HG03469 (cell line): ENCODE results near the gene OR8A1.

ENCODE experiments used
- ATAC-seq: cut with Tn5 transposase; IDR thresholded peaks from one replicate; pipeline ENCODE4 v1.9.1; 2021; ENCODE audit warnings: mild to moderate bottlenecking, moderate library complexity, moderate number of reproducible peaks; ENCODE audit not compliant: unreplicated experiment

The OR8A1 gene

DNA sequence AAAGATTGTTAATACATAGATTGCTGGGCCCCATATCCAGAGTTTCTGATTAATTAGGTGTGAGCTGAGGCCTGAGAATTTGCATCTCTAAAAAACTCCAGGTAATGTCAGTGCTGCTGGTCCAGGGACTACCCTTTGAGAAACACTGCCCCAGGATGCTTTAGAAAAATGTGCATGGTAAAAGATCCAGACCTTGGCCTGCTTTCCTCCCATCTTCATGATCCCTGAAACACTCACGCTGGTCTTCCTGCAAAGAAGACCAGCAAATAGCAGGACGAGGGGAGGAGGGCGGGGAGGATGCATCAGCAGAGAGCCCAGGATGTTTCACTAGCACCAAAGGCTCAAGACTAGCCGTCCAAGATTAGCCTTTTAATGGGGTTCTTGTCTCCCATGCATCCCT is at the start of gene OR8A1:
TSS of gene OR8A1 (plus strand) at position 301 of the 400 bp plus-strand sequence. CDS start 123 bp downstream, outside the sequence.
- ATAC-seq: no peak

DNA sequence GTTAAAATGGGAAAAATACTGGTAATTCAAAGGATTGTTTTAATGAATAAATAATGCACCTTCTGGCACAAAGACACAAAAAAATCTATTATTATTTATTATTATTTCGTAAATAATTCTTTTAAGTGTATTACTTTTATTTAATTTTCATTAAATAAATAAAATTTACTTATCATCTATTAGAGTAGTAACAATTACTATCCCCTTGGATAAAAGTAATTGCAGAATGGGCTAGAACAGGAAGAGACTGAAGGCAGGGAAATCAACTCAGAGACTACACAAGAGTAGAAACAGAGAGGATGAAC is 49.3 kb upstream of the OR8A1 start:
- ATAC-seq: no peak

DNA sequence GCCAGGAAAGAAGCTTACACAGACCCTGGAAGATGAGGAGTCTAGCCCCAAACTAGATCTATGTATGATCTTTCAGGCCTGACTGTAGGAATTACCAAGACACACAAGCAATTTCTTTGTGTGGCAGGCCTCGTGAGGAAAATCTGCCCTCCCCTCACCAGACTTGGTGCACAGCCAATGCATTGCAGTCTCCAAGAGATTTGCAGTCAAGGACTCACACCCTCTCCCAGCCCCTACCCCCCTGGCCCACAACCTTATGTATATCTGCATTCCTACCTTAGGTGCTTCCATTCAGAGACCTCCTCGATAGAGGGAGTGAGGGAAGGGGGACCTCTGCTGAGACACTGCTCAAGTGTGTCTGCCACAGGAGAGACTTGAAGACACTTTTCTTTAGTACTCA is 36.2 kb upstream of the OR8A1 start:
- ATAC-seq: no peak

DNA sequence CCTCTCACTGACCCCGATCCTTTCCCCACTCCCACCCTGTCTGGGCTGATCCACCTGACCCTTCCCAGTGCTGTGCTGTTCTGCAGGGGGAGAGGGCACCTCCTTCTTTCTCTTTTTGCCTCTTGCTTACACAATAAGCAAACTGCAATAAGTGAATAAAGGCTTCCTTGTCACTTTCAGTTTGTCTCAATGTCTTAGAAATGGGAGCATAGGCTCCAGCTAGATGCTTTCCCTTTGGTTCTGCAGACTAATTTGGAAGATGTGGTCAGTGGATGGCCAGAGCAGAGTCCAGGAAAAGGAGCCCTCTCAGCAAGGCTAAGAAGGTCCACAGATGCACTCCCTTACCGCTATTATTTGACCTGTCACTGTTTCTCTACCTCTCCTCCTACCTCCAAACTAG is 35.7 kb upstream of the OR8A1 start:
- ATAC-seq: no peak

DNA sequence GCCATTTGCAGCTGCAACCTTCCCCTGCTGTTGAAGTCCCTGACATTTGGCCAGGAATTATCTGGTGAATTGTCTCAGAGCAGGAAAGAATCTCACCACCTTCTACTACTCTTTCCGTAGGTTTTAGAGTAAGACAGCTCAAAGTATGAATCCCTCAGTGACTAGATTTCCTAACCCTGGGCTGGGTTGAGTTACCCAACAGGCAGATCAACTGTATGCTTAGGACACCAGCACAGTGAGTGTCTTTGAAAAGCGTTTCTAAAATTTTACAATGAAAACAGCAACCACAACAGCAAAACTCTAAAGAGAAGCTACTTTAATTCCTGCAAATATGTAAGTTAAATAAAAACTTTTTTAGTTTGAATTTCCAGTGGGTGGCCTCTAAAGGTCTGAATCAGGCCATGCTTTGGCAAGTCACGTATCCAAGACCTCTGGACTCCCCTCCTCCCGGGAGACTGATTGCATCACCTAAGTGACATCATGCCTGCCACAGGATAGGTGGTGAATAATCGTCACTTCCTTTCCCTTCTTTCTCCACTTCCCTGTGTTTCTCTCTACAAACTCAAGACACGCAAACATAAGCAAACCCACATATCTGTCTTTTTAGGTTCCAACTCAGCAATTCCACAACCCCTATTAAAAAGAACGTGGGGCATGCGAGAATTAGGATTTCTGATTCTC is 34.1 kb upstream of the OR8A1 start:
- ATAC-seq: no peak

DNA sequence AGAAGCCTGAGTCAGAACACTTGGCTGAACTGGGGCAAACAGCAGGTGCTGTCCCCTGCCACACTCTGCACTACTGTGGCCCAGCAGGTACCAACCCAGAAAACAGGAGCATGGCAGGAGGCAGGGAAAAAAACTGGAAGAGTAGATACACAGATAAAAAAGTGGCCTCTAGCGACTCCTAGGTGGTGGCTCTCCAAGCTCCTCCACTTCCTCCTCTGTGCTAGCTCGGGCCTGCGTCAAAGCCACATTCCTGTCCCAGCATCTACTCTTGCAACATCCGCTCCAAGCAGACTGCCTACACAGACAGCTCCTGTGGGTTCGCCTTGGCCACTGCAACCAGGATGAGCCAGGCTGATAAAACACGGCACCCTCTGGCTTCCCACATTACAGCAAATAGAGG is 33.3 kb upstream of the OR8A1 start:
- no peak for ATAC-seq

DNA sequence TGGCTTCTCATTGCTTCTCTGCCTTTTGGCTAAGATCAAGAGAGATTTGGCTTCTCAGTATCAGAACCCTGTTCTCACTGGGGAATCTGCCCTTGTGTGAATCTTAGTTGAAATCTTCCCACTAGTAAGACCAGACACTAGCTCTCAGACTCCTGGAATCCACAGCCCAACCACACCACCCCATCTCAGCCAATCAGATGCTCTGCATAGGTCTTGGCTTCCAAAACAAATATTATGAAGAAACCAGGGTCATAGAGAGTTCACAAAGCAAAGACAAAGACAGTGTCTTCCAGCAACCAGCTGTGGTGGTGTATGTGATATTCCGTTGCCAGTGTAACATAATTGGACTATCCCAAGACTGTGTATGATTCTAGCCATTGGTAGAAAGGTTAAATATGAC is 31.8 kb upstream of the OR8A1 start:
- no peak for ATAC-seq

DNA sequence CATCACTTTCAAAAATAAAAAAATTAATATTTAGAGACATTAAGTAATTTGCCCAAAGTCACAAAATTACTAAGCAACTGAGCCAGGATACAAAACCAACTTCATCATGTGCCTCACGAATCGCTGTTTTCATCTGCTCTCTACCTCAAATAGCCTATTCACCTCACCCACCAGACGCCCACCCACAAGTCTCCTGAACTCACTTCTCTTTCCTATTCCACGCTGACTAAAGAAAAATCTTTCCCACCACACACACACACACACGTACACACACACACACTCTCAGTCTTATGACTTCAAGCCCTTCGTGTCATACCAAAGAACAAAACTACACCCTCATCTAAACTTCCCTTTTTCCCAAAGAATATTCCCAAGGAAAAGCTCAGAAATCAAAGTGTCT is 28.6 kb upstream of the OR8A1 start:
- ATAC-seq: no peak

DNA sequence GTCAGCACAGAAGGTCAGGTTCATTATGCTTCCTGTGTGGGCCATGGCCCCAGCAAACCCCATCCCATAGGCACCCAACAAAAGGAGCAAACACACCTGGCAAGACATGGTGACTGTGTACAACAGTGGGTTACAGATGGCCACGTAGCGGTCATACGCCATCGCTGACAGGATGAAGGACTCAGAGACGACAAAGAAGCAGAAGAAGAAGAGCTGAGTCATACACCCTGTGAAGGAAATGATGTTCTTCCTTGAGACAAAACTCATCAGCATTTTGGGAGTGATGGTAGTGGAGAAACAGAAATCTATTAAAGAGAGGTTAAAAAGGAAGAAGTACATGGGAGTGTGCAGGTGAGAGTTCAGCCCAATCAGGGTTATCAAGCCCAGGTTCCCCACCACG is 26.7 kb upstream of the OR8A1 start:
- no peak for ATAC-seq

DNA sequence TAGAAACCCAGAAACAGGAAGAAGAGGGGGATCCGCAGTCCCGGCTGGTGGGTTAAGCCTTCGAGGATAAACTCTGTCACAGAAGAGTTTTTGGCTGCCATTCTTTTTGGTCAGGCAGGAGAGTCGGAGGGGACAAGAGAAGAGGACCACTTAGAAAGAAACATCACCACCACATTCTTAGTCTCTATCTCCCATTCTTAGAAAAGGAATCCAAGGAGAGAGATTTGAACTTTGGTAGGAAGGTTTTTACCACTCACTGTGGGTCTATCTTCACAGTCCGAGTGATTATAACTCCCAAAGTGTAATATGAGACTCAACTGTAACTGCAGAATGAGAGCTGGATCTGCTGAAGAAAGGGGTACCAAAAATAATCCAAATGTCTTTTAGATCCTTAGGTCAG is 26.2 kb upstream of the OR8A1 start, which contains the start of gene OR8B12:
TSS of gene OR8B12 (minus strand) at position 101 of the 400 bp plus-strand sequence. CDS start at position 101, 0 bp downstream.
- ATAC-seq: no peak

DNA sequence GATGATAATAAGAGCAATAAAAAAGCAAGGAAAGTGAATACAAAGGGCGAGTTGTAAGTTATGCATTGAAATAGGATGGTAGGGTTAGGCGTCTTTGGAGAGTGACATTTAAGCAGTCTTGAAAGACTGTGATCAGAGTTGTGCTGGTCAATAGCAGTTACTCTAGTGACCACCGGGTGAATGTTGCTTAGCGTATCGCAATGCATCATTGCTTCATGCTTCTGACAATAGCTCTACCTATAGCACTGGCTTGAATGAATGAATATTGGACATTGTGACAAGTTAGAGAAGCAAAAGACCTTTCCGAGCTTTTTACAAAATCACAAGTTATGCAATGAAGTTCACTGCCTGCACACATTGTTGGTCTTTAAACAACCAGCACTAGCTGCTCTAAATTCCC is 18.6 kb upstream of the OR8A1 start:
- no peak for ATAC-seq

DNA sequence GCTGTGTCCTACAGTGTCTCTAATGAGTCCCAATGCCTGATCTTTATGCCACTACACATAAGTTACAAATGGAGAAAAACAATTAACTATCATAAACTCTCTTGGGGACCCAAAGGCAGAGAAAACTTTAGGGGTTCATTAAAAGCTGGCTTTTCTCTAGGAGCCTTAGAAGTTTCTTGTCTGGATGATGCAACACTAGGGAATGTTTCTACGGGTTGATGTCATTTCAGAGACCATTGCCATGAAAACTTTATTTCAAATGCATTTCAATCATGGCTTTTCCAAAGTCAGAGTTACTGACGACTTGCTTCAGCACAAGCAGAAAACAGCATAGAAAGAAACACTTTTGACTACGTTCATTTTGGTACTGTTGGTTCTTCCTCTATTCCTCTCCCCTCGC is 17.8 kb upstream of the OR8A1 start:
- ATAC-seq: no peak

DNA sequence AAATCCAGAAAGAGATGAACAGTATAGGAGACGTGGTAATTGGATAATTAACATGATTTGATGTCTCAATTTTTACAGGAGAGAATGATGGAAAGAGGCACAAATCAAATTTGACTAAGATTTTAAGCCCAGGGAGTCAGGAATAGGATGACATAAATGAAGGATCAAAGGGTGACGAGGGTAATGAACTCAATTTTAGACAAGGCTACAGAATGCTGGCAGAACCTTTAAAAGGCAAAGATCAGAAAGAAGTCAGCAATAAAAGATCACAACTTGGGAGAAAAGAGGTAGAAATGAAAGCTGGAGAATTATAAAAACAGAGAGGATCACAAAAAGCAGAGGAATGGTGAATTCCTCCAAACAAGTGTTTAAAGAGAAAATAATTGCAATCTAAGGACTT is 13.0 kb upstream of the OR8A1 start:
- ATAC-seq: no peak

DNA sequence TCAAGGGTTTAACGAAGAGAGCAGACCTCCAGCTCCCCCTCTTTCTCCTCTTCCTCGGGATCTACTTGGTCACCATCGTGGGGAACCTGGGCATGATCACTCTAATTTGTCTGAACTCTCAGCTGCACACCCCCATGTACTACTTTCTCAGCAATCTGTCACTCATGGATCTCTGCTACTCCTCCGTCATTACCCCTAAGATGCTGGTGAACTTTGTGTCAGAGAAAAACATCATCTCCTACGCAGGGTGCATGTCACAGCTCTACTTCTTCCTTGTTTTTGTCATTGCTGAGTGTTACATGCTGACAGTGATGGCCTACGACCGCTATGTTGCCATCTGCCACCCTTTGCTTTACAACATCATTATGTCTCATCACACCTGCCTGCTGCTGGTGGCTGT is 363 bp downstream of the OR8A1 start:
- ATAC-seq: no peak

DNA sequence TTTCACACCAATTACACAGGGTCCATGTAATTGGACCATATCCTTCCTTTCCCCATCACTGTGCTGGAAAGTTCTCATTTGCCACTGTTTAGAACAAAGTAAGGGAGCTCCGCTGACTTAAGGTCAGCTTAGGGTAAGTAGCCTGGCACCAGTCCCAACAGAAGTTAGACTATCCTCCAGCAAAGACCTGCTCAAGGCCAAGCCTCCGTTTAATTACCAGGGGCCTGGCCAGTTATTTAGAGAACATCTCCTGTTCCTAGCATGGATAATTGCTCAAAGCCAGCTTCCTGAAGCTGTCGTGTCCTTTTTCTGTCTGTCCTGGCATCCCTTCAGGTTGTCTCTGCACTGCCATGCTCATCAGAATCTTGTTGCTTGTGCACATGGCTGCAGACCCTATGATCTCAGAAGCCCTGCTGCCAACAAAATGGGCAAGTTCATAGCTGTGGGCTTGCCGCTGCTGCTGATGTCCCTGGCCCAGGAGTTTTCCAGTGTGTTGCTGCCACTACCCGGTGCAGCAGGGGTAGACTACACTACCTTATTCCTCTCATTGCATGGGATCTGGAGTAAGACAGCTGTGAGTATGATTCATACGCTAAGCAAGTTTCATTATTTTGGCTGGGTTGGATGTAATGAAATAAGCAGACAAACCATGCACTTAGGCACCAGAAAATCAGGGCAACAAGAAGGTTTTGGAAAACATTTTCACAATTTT is 8.1 kb downstream of the OR8A1 start:
- ATAC-seq: no peak

DNA sequence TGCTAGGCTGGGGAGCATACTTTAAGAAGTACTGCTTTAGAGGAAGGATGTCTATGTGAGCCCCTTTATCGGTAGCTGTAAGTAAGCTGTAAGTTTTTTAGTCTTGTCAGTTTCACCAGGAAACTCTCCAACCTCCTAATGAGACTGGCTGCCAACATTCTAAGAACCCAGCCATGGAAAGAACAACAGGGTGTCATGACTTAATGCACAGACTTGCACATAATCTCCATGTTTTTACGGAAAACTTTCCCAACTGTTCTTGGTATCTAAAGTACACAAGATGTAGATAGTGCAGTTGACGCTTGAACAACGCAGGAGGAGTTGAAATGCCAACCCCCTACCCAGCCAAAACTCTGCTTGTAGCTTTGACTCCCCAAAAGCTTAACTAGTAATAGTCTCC is 9.0 kb downstream of the OR8A1 start:
- no peak for ATAC-seq

DNA sequence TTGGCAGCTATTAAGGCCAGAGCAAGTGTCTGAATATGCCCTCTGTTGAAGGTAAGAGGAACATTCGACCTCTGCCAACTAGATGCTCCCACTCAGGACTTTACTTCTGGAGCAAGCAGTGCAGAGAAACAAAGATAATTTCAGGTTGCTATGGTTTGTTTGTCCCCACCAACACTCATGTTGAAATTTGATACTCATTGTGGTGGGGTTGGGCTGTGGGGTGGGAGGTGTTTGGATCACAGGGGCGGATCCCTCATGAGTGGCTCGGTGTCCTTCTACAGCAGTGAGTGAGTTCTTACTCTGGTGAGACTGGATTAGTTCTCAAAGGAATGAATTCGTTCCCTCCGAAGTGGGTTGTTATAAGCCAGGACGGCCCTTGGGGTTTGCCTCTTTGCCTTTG is 12.0 kb downstream of the OR8A1 start:
- no peak for ATAC-seq

DNA sequence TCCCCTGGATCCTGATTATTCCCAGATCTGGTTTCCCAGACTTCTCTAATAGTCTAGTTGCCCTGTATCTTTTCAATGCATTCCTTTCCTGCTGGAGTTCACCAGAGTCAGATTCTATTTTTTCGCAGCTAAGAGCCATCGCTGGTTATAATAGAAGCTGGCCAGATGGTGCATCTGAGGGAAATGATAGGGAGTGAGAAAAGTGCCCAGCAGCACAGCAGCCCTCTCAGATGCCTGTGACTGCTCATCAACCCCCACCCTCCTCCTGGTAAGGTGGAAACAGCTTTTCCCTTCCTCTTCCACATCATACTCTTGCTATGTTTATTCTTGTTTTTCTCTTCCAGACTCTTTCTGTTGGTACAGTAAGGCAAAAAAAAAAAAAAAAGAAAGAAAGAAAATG is 12.8 kb downstream of the OR8A1 start:
- no peak for ATAC-seq

DNA sequence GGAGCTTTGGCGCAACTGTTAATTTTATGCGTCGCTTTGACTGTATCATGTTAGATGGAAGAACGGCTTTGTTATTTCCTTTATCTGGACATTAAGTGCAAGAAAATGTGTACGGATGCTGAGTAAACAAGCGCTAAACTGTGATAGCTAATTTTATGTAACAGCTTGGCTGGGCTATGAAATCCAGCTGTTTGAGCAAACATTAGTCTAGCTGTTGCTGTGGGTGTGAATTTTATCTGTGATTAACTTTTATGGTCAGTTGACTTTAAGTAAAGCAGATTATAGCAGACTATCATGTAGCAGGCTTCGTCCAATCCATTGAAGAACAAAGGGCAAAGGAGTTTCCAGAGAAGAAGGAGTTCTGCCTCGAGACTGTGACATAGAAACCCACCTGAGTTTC is 14.0 kb downstream of the OR8A1 start:
- ATAC-seq: no peak

DNA sequence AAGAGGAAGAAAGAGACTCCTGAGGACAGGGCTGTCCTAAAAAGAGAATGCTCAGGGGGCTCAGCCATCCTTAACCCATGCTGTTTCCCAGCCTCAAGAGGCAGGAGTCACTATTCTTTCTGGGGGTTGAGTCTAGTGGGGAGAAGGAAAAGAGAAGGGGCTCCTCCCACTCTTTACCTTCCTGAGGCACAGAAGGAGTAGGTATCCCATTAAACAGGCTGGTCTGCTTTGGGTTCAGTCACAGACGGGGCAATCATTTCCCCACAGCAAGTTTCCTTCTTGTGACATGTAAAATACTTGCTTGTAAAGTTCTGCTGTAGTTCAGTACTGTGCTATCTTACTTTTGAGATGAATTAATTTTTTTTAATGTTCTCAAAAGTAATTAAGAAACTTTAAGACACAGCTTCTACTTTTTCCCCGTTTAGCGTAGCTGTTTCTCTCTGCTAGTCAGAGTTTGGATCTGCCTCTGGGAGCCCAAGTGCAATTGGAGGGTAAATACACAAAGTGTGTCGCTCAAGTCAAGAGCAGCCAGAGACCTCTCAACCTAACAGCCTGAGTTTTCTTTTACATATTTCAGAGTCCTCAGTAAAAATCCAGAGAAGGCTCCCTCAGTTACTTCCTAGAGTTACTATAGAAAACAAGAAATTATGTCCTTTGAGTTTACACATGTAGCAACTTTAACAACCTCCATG is 15.0 kb downstream of the OR8A1 start:
- ATAC-seq: no peak

DNA sequence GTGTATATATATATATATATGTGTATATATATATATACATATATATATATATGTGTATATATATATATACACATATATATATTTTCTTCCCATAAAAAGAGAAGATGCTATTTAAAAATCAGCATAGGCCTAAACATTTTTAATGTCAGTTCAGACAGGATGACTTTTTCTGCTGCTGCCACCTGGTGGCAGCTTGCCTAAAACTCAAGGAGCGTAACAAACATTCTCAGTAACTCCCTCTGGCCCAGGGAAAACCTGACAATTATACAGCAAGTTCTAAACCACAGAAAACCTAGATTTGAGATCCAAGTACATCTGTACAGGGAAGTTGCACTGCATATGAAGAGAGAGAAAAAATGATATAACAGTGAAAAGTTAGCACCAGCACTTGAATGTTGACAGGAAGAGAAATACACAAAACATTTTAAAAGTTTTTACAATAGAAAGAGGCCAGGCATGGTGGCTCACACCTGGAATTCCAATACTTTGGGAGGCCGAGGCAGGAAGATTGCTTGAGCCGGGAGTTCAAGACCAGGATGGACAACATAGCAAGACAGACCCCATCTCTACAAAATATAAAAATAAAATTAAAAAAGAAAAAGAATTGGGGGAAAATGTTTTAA is 16.6 kb downstream of the OR8A1 start:
- ATAC-seq: peak; percentile 75

DNA sequence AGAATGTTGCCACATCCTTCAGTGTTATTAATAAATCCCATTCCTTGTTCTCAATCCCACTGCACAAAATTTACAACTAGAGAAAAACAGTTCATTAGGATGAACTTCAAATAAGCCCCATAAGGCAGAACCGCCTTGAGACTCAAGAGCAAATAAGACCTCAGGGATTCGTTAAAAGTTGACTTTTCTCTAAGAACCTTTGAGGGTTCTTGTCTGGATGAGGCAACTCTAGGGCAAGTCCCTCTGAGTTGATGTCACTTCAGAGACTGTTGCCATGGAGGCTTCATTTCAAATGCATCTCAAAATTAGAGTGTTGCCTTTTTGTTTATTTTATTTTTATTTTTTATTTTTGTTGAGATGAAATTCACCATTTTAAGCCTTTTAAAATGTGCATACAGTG is 21.6 kb downstream of the OR8A1 start:
- no peak for ATAC-seq
